ENCODE data around the gene MAGIX.

DNA sequence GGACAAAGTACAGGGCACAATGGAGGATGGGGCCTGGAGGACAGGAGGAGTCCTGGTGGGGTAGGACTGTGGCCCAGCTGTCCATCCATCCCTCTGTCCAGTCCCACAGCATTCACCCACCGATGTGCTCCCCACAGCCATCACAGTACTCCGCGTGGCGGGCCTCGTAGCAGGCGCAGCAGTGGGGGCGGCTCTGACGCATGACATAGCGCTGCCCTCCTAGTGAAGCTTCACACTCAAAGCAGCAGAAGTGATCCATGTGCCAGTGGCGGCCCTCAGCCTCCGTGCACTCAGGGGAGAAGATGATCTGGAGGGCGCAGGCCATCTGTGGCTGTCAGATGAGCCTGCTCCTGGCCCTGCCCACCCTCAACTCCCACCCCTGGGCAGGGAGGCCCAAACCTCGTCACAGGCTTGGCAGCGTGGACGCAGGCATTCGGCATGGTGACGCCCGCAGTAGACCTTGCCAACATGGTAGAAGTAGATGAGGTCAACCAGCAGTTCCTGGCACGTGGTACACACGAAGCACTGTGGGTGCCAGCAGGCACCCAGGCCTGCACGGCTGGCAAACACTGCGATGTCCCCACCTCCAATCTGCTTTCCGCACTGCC is 15.4 kb downstream of the MAGIX start:
- TF ChIP-seq, protein P1, sequence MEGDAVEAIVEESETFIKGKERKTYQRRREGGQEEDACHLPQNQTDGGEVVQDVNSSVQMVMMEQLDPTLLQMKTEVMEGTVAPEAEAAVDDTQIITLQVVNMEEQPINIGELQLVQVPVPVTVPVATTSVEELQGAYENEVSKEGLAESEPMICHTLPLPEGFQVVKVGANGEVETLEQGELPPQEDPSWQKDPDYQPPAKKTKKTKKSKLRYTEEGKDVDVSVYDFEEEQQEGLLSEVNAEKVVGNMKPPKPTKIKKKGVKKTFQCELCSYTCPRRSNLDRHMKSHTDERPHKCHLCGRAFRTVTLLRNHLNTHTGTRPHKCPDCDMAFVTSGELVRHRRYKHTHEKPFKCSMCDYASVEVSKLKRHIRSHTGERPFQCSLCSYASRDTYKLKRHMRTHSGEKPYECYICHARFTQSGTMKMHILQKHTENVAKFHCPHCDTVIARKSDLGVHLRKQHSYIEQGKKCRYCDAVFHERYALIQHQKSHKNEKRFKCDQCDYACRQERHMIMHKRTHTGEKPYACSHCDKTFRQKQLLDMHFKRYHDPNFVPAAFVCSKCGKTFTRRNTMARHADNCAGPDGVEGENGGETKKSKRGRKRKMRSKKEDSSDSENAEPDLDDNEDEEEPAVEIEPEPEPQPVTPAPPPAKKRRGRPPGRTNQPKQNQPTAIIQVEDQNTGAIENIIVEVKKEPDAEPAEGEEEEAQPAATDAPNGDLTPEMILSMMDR (IDR thresholded peaks at IDR 0.05; ENCODE audit: low read length): no peak
- no peak for TF ChIP-seq EZH2 (IDR thresholded peaks at IDR 0.05; ENCODE audit: borderline replicate concordance, low read length)

All from OCI-LY1 (cell line).